RWPE2 (cell line): Measurements from ENCODE around the gene WASF2.
"Not testable (repeated sequence)": the region's sequence is repeated elsewhere in the genome, so short reads cannot be mapped to it uniquely, and the experiment has no call there.

ENCODE experiments used
- ATAC-seq: fragments of 200-7000 bp; cut with Tn5 transposase; 3 replicates; pipeline ENCODE4 v1.9.1; 2021; ENCODE audit warnings: low read depth
- DNase-seq: peaks from one replicate; pipeline ENCODE4 v3.0.0-alpha.2; 2020; ENCODE audit warnings: low spot score
- H3K27ac ChIP-seq: fragments of 450-650 bp; 2 replicates; pipeline ENCODE4 v1.5.1; 2017; ENCODE audit warnings: mild to moderate bottlenecking; ENCODE audit not compliant: poor library complexity, severe bottlenecking
- H3K27me3 ChIP-seq: fragments of 250-450 bp; sonication (Bioruptor Pico); 2 replicates; pipeline ENCODE4 v1.5.1; 2021; ENCODE audit warnings: mild to moderate bottlenecking, moderate library complexity; ENCODE audit not compliant: insufficient read depth, poor library complexity, severe bottlenecking
- H3K36me3 ChIP-seq: fragments of 250-450 bp; sonication (Bioruptor Pico); 2 replicates; pipeline ENCODE4 v1.5.1; 2020; ENCODE audit warnings: low read depth, mild to moderate bottlenecking, moderate library complexity
- H3K4me1 ChIP-seq: fragments of 250-450 bp; sonication (Bioruptor Pico); 2 replicates; pipeline ENCODE4 v1.5.1; 2021; ENCODE audit warnings: mild to moderate bottlenecking, moderate library complexity; ENCODE audit not compliant: insufficient read depth, poor library complexity, severe bottlenecking
- H3K4me3 ChIP-seq: fragments of 250-450 bp; sonication (Bioruptor Pico); 2 replicates; pipeline ENCODE4 v1.5.1; 2021; ENCODE audit warnings: mild to moderate bottlenecking, moderate library complexity; ENCODE audit not compliant: severe bottlenecking
- H3K9me3 ChIP-seq: fragments of 250-450 bp; sonication (Bioruptor Pico); 2 replicates; pipeline ENCODE4 v1.5.1; 2021; ENCODE audit warnings: mild to moderate bottlenecking, moderate library complexity; ENCODE audit not compliant: severe bottlenecking
- TF ChIP-seq, protein P1 (sequence below): fragments of 450-650 bp; IDR thresholded peaks from one replicate; pipeline ENCODE4 v1.5.1; 2017; ENCODE audit warnings: mild to moderate bottlenecking, moderate library complexity; ENCODE audit not compliant: poor library complexity, severe bottlenecking

Gene WASF2

DNA sequence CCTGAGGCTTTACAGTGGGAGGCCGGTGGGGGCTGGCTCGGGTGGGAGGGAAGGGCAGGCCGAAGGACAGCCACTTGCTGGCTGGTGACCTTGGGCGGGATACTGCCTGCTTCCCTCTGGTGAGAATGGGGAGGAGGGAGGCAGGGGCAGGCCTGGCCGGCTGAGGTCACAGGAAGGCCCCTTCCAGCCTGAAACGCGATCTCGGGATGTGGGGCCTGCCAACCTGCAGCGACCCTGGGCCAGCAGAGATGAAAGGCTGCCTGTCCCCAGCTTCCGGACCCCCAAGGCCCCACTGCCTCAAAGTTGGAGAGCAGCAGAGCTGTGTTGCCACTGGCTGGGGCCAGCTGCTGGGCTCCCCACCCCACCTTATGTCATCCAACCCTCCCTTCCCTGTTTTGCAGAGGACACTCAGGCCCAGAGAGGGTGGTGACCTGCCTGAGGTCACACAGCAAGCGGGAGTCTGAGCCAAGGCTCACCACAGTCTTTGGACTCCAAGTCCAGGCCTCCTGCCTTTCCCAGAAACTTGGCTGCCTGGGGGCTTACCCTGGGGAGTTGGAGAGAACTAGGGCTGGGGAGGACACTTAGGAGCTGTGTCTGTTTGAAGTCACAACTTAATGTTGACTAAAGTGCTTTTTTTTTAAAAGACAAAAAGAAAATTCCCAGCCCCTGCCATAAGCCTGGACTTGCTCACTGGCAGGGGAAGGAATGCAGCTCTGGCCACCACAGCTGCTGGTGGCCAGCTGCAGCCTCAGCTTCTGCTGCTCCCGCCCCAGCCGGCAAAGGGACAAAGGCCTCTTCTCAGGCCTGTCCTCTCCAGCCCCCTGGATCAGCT, 14.8 kb upstream of the WASF2 start:
- no peaks in the 10 kb centered on the region for H3K27me3 ChIP-seq
- no peak for DNase-seq
- no peak overlapping the region for H3K4me3 ChIP-seq
- H3K4me1 ChIP-seq, result peaks cover 18% of the 10 kb centered on the region
- no peaks in the 10 kb centered on the region for H3K36me3 ChIP-seq
- no peaks in the 10 kb centered on the region for H3K9me3 ChIP-seq
- TF ChIP-seq, protein P1, sequence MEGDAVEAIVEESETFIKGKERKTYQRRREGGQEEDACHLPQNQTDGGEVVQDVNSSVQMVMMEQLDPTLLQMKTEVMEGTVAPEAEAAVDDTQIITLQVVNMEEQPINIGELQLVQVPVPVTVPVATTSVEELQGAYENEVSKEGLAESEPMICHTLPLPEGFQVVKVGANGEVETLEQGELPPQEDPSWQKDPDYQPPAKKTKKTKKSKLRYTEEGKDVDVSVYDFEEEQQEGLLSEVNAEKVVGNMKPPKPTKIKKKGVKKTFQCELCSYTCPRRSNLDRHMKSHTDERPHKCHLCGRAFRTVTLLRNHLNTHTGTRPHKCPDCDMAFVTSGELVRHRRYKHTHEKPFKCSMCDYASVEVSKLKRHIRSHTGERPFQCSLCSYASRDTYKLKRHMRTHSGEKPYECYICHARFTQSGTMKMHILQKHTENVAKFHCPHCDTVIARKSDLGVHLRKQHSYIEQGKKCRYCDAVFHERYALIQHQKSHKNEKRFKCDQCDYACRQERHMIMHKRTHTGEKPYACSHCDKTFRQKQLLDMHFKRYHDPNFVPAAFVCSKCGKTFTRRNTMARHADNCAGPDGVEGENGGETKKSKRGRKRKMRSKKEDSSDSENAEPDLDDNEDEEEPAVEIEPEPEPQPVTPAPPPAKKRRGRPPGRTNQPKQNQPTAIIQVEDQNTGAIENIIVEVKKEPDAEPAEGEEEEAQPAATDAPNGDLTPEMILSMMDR, result no peak
- H3K27ac ChIP-seq, result peak overlapping the region; percentile 27
- ATAC-seq, result peak; percentile 58; the same call in 1 of the 3 replicates

DNA sequence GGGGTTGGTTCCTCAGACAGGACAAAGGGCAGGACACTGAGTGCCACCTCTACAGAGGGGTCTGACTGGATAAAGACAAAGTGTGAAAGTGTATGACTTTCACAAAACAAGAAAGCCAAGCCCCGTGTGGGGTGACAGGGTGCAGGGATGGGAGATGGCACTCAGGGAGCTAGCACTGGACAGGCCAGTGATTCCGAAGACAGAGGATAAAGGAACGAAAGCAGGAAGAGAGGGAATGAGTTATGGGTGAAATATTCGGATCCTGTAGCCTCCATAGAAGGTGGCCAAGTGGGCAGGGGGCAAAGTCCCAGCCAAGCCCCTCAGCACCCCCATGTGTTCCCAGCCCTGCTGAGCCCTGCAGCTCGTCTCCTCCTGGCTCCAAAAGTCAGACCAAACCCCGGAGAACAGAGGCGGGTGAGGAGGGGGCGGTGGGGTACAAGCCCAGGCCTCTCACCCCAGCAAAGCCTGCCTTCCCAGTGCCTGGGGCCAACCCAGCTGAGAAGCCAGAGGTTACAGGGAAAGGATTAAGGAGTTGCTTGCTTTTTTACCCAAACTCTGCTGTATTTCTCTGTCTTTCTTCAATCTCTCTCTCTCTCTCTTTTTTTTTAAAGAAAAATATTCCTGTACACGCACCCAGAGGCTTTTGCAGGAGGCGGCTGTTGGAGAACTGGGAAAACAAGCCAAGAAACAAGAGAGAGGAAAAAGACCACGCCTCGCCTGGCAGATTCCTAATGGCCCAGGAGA, 14.0 kb upstream of the WASF2 start:
- no peaks in the 10 kb centered on the region for H3K9me3 ChIP-seq
- TF ChIP-seq, protein P1, result no peak
- H3K27me3 ChIP-seq, result no peaks in the 10 kb centered on the region
- DNase-seq (no peak), ATAC-seq (no peak)
- no peaks in the 10 kb centered on the region for H3K36me3 ChIP-seq
- H3K27ac ChIP-seq, result peak overlapping the region; percentile 27
- peaks cover 12% of the 10 kb centered on the region for H3K4me1 ChIP-seq
- H3K4me3 ChIP-seq, result no peak overlapping the region

DNA sequence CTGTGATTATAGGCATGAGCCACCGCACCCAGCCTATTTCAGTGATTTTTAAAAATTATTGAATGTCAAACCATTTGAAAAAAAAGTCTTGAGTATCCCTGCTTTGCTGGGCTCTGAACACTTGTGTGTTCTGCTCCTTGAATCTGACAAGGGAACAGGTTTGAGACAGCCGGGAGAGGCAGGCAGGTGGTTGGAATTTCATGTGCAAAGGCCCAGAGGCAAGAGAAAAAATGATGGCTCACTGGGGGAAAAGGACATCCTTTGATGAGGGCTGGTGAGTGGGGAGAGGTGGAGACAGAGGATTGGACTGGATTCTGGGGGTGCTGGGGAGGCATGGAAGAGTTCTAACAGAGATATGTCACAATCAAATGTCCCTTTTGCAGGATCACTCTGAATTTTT, 13.1 kb upstream of the WASF2 start:
- TF ChIP-seq, protein P1, result no peak
- H3K27ac ChIP-seq, result no peak overlapping the region

DNA sequence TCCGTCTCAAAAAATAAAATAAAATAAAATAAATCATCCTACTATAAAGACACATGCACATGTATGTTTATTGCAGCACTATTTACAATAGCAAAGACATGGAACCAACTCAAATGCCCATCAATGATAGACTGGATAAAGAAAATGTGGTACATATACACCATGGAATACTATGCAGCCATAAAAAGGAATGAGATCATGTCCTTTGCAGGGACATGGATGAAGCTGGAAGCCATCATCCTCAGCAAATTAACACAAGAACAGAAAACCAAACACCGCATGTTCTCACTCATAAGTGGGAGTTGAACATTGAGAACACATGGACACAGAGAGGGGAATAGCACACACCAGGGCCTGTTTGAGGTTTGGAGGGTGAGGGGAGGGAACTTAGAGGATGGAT, 11.2 kb upstream of the WASF2 start:
- ATAC-seq, H3K36me3 ChIP-seq, H3K27ac ChIP-seq, H3K4me3 ChIP-seq, H3K9me3 ChIP-seq, H3K27me3 ChIP-seq, DNase-seq: not testable (repeated sequence)
- H3K4me1 ChIP-seq, result peaks cover 12% of the 10 kb centered on the region

More for the DNA sequence above, 13.1 kb upstream of the WASF2 start:
- Histone ChIP-seq H3K27me3 (no peaks in the 10 kb centered on the region), H3K4me3 (no peak overlapping the region), H3K36me3 (no peaks in the 10 kb centered on the region), H3K4me1 (peaks cover 12% of the 10 kb centered on the region), H3K9me3 (no peaks in the 10 kb centered on the region)
- ATAC-seq (no peak), DNase-seq (no peak)

DNA sequence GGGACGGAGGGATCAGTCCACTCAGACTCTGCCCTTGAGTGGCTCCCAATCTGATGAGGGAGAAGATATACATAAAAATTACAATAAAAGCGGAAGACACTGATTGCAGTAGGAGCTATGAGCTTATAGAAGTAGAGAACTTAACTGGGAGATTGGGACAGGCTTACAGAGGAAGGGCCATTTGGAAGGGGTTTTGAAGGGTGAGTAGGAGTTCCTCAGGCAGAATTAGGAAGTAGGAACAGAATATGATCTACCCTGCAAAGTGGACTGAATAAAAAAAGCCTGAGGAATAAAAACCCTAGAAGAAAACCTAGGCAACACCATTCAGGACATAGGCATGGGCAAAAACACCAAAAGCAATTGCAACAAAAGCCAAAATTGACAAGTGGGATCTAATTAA, 9.2 kb upstream of the WASF2 start:
- H3K27ac ChIP-seq, result no peak overlapping the region
- no peak for DNase-seq
- ATAC-seq, result no peak
- no peaks in the 10 kb centered on the region for H3K36me3 ChIP-seq
- TF ChIP-seq, protein P1, result no peak
- H3K4me1 ChIP-seq, result peaks cover 3% of the 10 kb centered on the region
- H3K27me3 ChIP-seq, result no peaks in the 10 kb centered on the region
- H3K4me3 ChIP-seq, result no peak overlapping the region
- H3K9me3 ChIP-seq, result no peaks in the 10 kb centered on the region
